GM12873 (cell line): ENCODE results near the gene GALNT2.

ENCODE experiments used
- CTCF ChIP-seq: IDR thresholded peaks from 2 replicates; pipeline ENCODE4 v1.5.1; 2012; ENCODE audit warnings: low read depth, mild to moderate bottlenecking, moderate library complexity, low read length, control low read depth; ENCODE audit not compliant: insufficient read depth; ENCODE audit errors: missing control alignments

The GALNT2 gene

DNA sequence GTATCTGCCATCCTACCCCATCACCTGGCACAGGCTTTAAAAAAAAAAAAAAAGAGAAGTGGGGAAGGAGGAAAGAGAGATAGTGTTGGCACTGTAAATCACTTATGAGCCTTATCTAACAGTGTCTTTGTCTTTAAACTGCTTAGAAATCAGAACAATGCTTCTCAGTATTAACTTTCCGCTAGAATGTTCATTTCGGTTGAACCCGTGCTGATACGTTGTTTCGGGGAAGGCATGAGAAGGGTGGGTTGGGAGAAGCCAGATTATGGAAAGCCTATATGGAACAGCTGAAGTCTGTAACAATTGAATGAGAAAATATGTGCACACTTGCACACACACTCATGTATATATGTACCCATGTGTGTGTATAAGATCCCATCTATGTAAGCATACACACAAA is 170.8 kb downstream of the GALNT2 start:
- TF ChIP-seq CTCF = no peak

- no peak for TF ChIP-seq CTCF
Observed at GRCh38 chr1:230240446-230241086, 173.5 kb downstream of the GALNT2 start.

DNA sequence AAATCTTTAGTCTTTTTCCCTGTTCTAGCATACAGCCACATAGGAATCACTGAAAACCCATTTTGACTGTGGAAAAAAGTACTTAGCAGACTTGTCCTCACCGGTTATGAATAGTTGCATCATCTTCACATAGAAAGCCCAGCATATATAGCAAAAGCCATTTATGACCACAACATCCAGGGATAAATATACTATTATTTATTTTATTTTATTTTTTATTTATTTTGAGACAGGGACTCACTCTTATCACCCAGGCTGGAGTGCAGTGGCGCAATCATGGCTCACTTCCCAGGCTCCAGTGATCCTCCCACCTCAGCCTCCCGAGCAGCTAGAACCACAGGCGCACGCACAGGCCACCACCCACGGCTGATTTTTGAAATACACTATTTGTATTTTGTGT is 175.3 kb downstream of the GALNT2 start:
- TF ChIP-seq CTCF = no peak

- TF ChIP-seq CTCF = no peak
Observed at GRCh38 chr1:230243146-230243545, 176.1 kb downstream of the GALNT2 start.

DNA sequence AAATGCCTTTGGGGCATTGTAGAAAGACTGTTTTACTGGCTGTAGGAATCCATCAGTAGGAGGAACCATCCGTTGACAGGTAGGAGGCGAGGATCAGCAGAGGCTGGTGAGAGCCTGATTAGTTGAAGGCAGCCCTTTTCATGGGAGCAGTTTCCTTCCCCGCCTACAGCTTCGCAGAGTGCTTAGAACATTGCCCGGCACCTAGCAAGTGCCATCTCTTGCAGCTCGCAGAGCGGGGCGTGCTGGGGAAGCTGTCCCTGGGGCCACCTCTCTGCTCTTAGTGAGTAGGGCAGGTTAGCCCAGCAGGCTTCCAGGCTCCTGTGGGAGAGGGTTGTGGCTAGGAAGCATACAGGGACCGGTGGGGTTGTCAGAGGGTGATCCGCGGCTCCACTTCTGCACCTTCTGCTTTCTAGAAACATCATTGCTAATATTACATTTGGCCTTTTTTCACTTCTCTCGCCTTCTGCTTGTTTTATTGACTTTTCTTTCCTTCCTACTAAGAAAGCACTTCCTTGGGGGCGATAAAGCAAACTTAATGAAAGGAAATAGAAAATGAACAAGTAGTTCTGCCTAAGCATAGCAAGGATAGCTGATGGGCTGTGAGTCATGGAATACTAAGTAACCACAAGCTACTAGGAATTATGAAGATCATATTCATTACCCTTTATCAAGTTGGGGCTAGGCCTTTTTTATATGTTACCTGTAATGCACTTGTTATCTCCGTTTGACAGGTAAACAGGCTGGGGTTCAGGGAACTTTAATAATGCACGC is 176.7 kb downstream of the GALNT2 start:
- TF ChIP-seq CTCF = no peak

- TF ChIP-seq CTCF = no peak
Observed at GRCh38 chr1:230246551-230246950, 179.5 kb downstream of the GALNT2 start.

- TF ChIP-seq CTCF = no peak
Observed at GRCh38 chr1:230248016-230248888, 181.2 kb downstream of the GALNT2 start.
